Measurements from ENCODE around the gene FOXQ1. TPM values are rescaled to one million over a fixed set of nuclear protein-coding genes. Genes with fewer than 3 reads are reported as not detected.

FOXQ1 gene
- total and polyA plus RNA-seq, 10 of the 15 experiments (the other 5 are each of a cell fraction or from before 2014, with no cell fraction given) = 0.08 TPM; not detected in 9

DNA sequence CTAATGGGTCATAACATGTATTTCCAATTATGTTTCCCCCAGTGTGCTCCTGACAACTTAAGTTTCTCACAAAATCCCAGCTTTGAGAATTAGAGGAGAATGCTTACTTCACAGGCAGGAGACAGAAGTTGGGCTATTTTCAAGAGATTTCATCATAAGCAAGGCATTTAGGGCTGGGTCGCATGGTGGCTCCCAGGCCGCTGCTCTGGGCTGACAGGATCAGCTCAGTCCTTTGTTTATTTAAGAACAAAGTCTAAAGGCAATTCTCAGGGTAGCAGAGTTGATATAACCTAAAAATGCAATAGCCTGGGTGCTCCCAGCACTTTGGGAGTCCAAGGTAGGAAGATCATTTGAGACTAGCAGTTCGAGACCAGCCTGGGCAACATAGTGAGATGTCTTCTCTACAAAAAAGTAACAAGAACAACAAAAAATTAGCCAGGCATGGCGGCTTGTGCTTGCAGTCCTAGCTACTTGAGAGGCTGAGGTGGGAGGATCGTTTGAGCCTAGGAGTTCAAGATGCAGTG lies 10.9 kb downstream of the FOXQ1 start:
- no peak for TF ChIP-seq EZH2 (IDR thresholded peaks at IDR 0.05; ENCODE audit: borderline replicate concordance, control insufficient read depth, low read depth, low read length)
- TF ChIP-seq CEBPB (IDR thresholded peaks at IDR 0.05; ENCODE audit: borderline replicate concordance in 1 of 2, low read depth in 2 of 2, low read length in 2 of 2) = no peak
- TF ChIP-seq NR2F1 (conservative IDR thresholded peaks at IDR 0.05) = no peak
- TF ChIP-seq BHLHE40 (IDR thresholded peaks at IDR 0.05; ENCODE audit: borderline replicate concordance in 1 of 2, low read depth in 2 of 2, low read length in 1 of 2) = no peak
- no peak for TF ChIP-seq RELA (IDR thresholded peaks at IDR 0.05; ENCODE audit: borderline replicate concordance, partially characterized antibody)
- no peak for TF ChIP-seq CBFB (IDR thresholded peaks at IDR 0.05; ENCODE audit: low read depth)
- TF ChIP-seq, protein P1, sequence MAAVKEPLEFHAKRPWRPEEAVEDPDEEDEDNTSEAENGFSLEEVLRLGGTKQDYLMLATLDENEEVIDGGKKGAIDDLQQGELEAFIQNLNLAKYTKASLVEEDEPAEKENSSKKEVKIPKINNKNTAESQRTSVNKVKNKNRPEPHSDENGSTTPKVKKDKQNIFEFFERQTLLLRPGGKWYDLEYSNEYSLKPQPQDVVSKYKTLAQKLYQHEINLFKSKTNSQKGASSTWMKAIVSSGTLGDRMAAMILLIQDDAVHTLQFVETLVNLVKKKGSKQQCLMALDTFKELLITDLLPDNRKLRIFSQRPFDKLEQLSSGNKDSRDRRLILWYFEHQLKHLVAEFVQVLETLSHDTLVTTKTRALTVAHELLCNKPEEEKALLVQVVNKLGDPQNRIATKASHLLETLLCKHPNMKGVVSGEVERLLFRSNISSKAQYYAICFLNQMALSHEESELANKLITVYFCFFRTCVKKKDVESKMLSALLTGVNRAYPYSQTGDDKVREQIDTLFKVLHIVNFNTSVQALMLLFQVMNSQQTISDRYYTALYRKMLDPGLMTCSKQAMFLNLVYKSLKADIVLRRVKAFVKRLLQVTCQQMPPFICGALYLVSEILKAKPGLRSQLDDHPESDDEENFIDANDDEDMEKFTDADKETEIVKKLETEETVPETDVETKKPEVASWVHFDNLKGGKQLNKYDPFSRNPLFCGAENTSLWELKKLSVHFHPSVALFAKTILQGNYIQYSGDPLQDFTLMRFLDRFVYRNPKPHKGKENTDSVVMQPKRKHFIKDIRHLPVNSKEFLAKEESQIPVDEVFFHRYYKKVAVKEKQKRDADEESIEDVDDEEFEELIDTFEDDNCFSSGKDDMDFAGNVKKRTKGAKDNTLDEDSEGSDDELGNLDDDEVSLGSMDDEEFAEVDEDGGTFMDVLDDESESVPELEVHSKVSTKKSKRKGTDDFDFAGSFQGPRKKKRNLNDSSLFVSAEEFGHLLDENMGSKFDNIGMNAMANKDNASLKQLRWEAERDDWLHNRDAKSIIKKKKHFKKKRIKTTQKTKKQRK (IDR thresholded peaks at IDR 0.05; ENCODE audit: low read depth, low read length) = no peak
- TF ChIP-seq NRF1 (conservative IDR thresholded peaks at IDR 0.05; ENCODE audit: low read depth, low read length) = no peak
- TF ChIP-seq SMAD1 (IDR thresholded peaks at IDR 0.05; ENCODE audit: low read depth, partially characterized antibody) = no peak
- TF ChIP-seq HDAC2 (IDR thresholded peaks at IDR 0.05) = no peak
- TF ChIP-seq HDGF (IDR thresholded peaks at IDR 0.05) = no peak
- TF ChIP-seq CREB1 (IDR thresholded peaks at IDR 0.05; ENCODE audit: low read depth) = no peak
- no peak for TF ChIP-seq RBBP5 (conservative IDR thresholded peaks at IDR 0.05)
- TF ChIP-seq NFYA (IDR thresholded peaks at IDR 0.05; ENCODE audit: borderline replicate concordance, low read depth, low read length) = no peak
- no peak for TF ChIP-seq PAX8 (IDR thresholded peaks at IDR 0.05)
- TF ChIP-seq, protein P2, sequence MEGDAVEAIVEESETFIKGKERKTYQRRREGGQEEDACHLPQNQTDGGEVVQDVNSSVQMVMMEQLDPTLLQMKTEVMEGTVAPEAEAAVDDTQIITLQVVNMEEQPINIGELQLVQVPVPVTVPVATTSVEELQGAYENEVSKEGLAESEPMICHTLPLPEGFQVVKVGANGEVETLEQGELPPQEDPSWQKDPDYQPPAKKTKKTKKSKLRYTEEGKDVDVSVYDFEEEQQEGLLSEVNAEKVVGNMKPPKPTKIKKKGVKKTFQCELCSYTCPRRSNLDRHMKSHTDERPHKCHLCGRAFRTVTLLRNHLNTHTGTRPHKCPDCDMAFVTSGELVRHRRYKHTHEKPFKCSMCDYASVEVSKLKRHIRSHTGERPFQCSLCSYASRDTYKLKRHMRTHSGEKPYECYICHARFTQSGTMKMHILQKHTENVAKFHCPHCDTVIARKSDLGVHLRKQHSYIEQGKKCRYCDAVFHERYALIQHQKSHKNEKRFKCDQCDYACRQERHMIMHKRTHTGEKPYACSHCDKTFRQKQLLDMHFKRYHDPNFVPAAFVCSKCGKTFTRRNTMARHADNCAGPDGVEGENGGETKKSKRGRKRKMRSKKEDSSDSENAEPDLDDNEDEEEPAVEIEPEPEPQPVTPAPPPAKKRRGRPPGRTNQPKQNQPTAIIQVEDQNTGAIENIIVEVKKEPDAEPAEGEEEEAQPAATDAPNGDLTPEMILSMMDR (IDR thresholded peaks at IDR 0.05 in 2 of 3, conservative IDR thresholded peaks at IDR 0.05 in 1 of 3; ENCODE audit: control insufficient read depth in 2 of 3, extremely low read depth in 1 of 3, insufficient read depth in 1 of 3, low read depth in 3 of 3, low read length in 3 of 3) = no peak
- TF ChIP-seq RAD21 (IDR thresholded peaks at IDR 0.05; ENCODE audit: insufficient read depth, low read depth, low read length) = no peak
- WGBS (ENCODE audit: insufficient coverage, insufficient replicate concordance, low lambda C conversion rate, missing lambda C conversion rate) = 8% methylated on average over 5 of the region's 5 CpGs
- no peaks in the 10 kb centered on the region for H3K79me2 ChIP-seq (ENCODE audit: control insufficient read depth, insufficient read depth, low read length)
- H3K9ac ChIP-seq (ENCODE audit: control insufficient read depth, insufficient read depth, low read length) = no peak overlapping the region
- intact Hi-C loops (cut with micrococcal nuclease; ENCODE audit: unreplicated experiment) = no loop called here
- CTCF ChIA-PET = no interaction called here
- peaks cover 2 to 6% of the 10 kb centered on the region in 2 experiments; a peak in 3 of 4 replicates for H3K27me3 ChIP-seq (replicated peaks in 1 of 2; ENCODE audit: control insufficient read depth in 2 of 2, insufficient read depth in 2 of 2, low read length in 1 of 2)
- RAD21 ChIA-PET (ENCODE audit: unreplicated experiment) = no interaction called here
- H3K4me1 ChIP-seq (ENCODE audit: control insufficient read depth, insufficient read depth, low read length) = no peaks in the 10 kb centered on the region
- BruUV-seq (replicated peaks) = no TSS peak
- H4K20me1 ChIP-seq (ENCODE audit: control insufficient read depth, insufficient read depth) = no peaks in the 10 kb centered on the region
- POLR2A ChIA-PET = no interaction called here
- in situ Hi-C loops (cut with MboI) = no loop called here
- H3K4me3 ChIP-seq = no peak overlapping the region
- DNase-seq (ENCODE audit: low read depth, low spot score) = no peak
- no peak overlapping the region for H2AFZ ChIP-seq (ENCODE audit: control insufficient read depth, low read depth, low read length)
- H3K9me3 ChIP-seq (replicated peaks; ENCODE audit: control insufficient read depth, insufficient read depth, low read length) = no peaks in the 10 kb centered on the region; the same call in 2 of the 3 replicates
- no peaks in the 10 kb centered on the region for H3K36me3 ChIP-seq (ENCODE audit: control insufficient read depth in 2 of 2, insufficient read depth in 2 of 2, low read length in 1 of 2)
- SMC1A ChIA-PET (ENCODE audit: uncharacterized antibody, unreplicated experiment) = no interaction called here
- no peak overlapping the region for H3K4me2 ChIP-seq (ENCODE audit: control insufficient read depth, insufficient read depth)
- no peak overlapping the region for H3K27ac ChIP-seq (ENCODE audit: control insufficient read depth, insufficient read depth)
- no peak for FAIRE-seq
- ATAC-seq = no peak
